ENCODE data around the gene PIP5K1A.

DNA sequence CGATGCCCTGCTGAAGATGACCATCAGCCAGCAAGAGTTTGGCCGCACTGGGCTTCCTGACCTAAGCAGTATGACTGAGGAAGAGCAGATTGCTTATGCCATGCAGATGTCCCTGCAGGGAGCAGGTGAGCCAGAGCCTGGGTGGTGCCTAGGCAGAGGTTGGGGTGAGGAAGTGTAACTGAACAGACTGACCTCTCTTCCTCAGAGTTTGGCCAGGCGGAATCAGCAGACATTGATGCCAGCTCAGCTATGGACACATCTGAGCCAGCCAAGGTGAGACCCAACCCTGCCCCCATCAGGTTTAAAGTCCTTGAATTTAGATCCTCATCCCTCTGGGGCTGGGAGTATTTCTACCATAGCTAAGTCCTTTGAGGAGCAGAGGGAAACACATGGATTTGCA lies 68.0 kb downstream of the PIP5K1A start:
- no peak for TF ChIP-seq POLR2A (IDR thresholded peaks at IDR 0.05; ENCODE audit: low read depth, low read length)
- TF ChIP-seq POLR2AphosphoS5 (IDR thresholded peaks at IDR 0.05; ENCODE audit: low read depth, low read length), result no peak

All from GM12891 (cell line).